K562 (cell line): ENCODE results near the gene NOBOX. TPM values are rescaled to one million over a fixed set of nuclear protein-coding genes. Genes with fewer than 3 reads are reported as not detected.

Experiments used
- ATAC-seq: fragments of 200-7000 bp; cut with Tn5 transposase; 3 replicates; pipeline ENCODE4 v1.9.1; 2020; ENCODE audit warnings: moderate library complexity
- BruUV-seq: library from RNA; stranded (reverse); fragments of 400-500 nt; replicated peaks from 2 replicates; lab custom pipeline; 2021; lab: Mats Ljungman, UMichigan
- CTCF ChIA-PET: fragments of 300-600 bp; formaldehyde crosslinking; extraction: SDS; loops from one replicate; lab custom pipeline; 2021; ENCODE audit warnings: low intra/inter-chr PET ratio; lab: Yijun Ruan, JAX
- POLR2A ChIA-PET: fragments of 300-600, 350-650 bp; sonication (Branson Sonifier 250); formaldehyde crosslinking; extraction: SDS; loops from one replicate; lab custom pipeline; 2021; ENCODE audit warnings: antibody characterized with exemption, inconsistent platforms; lab: Yijun Ruan, JAX
- DNase-seq, 4 experiments: peaks; one replicate each; pipeline versions ENCODE4 v3.0.0 to v3.0.0-alpha.2; 2011 to 2018; ENCODE audit warnings: low spot score in 3 of 4, mixed read lengths in 3 of 4; ENCODE audit errors: extremely low read depth in 1 of 4
- FAIRE-seq: peaks from 2 replicates; lab custom pipeline; 2011; peaks lifted over from hg19 to GRCh38; lab: Jason Lieb, UNC
- H2AFZ ChIP-seq: 2 replicates; pipeline ENCODE4 v1.6.0; 2011; ENCODE audit warnings: low read depth, low read length, control low read depth, inconsistent platforms
- H3K27ac ChIP-seq: fragments of 200-600 bp; 3 replicates; pipeline ENCODE4 v1.8.0; 2011; ENCODE audit warnings: low read depth, mild to moderate bottlenecking, control low read depth, inconsistent platforms, low read length, moderate library complexity, mixed read lengths; ENCODE audit errors: extremely low read depth
- H3K27me3 ChIP-seq, 2 experiments: fragments of 300-600 bp in 1 of 2; 2 replicates in 1 of 2; 3 replicates in 1 of 2; pipeline versions ENCODE4 v1.6.0 to v1.8.0; 2011; ENCODE audit warnings: inconsistent platforms in 2 of 2, low read length in 2 of 2, mild to moderate bottlenecking in 1 of 2, mixed read lengths in 1 of 2, moderate library complexity in 1 of 2; ENCODE audit not compliant: control insufficient read depth in 2 of 2, insufficient read depth in 2 of 2
- H3K36me3 ChIP-seq: fragments of 300-600 bp; 3 replicates; pipeline ENCODE4 v1.8.0; 2011; ENCODE audit warnings: mild to moderate bottlenecking, low read length, inconsistent platforms; ENCODE audit not compliant: control insufficient read depth, insufficient read depth
- H3K4me1 ChIP-seq, 2 experiments: fragments of 200-600 bp in 1 of 2; replicated peaks in 1 of 2; 2 replicates in 1 of 2; 3 replicates in 1 of 2; pipeline versions ENCODE4 v1.5.1 to v1.8.0; 2011; ENCODE audit warnings: inconsistent platforms in 2 of 2, low read length in 2 of 2, mild to moderate bottlenecking in 1 of 2, mixed read lengths in 1 of 2, moderate library complexity in 1 of 2; ENCODE audit not compliant: control insufficient read depth in 2 of 2, insufficient read depth in 2 of 2
- H3K4me2 ChIP-seq: 2 replicates; pipeline ENCODE4 v1.6.1; 2011; ENCODE audit warnings: low read length, control low read depth, inconsistent platforms, mixed read lengths; ENCODE audit not compliant: insufficient read depth
- H3K4me3 ChIP-seq: fragments of 200-600 bp; sonication (generic), shearing (Covaris generic); 2 replicates; pipeline ENCODE4 v1.5.1; 2016; ENCODE audit warnings: control low read depth, inconsistent platforms
- H3K79me2 ChIP-seq: fragments of 200-600 bp; 3 replicates; pipeline ENCODE4 v1.8.0; 2011; ENCODE audit warnings: low read length, inconsistent platforms; ENCODE audit not compliant: control insufficient read depth, insufficient read depth
- H3K9ac ChIP-seq, 2 experiments: 2 replicates each; pipeline versions ENCODE4 v1.6.0 to v1.6.1; 2011; ENCODE audit warnings: low read depth in 2 of 2, low read length in 2 of 2, control low read depth in 1 of 2, inconsistent platforms in 1 of 2, mild to moderate bottlenecking in 1 of 2, mixed read lengths in 1 of 2; ENCODE audit not compliant: insufficient read depth in 1 of 2
- H3K9me1 ChIP-seq: one replicate; pipeline ENCODE4 v1.6.0; 2011; ENCODE audit warnings: inconsistent platforms, mild to moderate bottlenecking, low read length, moderate library complexity; ENCODE audit not compliant: control insufficient read depth, insufficient read depth
- H3K9me3 ChIP-seq: replicated peaks from 2 replicates; pipeline ENCODE4 v1.5.1; 2011; ENCODE audit warnings: low read depth, low read length, inconsistent platforms; ENCODE audit not compliant: control insufficient read depth, insufficient read depth
- H4K20me1 ChIP-seq: replicated peaks from 2 replicates; pipeline ENCODE4 v1.6.1; 2011; ENCODE audit warnings: low read length, inconsistent platforms, mixed read lengths; ENCODE audit not compliant: control insufficient read depth, insufficient read depth
- CBFA2T2 ChIP-seq: fragments of 450-650 bp; conservative IDR thresholded peaks from 2 replicates; pipeline ENCODE4 v1.6.1; 2017; ENCODE audit warnings: mild to moderate bottlenecking
- CBFA2T3 ChIP-seq: fragments of 450-650 bp; IDR thresholded peaks from 2 replicates; pipeline ENCODE4 v1.6.1; 2017
- MXI1 ChIP-seq: IDR thresholded peaks from 2 replicates; pipeline ENCODE4 v1.6.1; 2011; ENCODE audit warnings: low read depth, mild to moderate bottlenecking, improper control_type of control experiment, low read length
- SMAD3 ChIP-seq: fragments of 450-650 bp; formaldehyde crosslinking; conservative IDR thresholded peaks from 2 replicates; pipeline ENCODE4 v1.4.0; 2020; ENCODE audit warnings: mild to moderate bottlenecking
- ZNF699 ChIP-seq: fragments of 250-450 bp; sonication (Bioruptor Pico); IDR thresholded peaks from 2 replicates; pipeline ENCODE4 v1.8.0; 2021; ENCODE audit warnings: mild to moderate bottlenecking, moderate library complexity; ENCODE audit not compliant: insufficient replicate concordance
- WGBS: fragments of 100-300 bp; shearing (Covaris generic); methylation state at CpG from one replicate; pipeline ENCODE4 v1.1.6; 2016; ENCODE audit warnings: low coverage, mixed read lengths; ENCODE audit not compliant: insufficient coverage; ENCODE audit errors: missing lambda C conversion rate; 5-methylcytosine and 5-hydroxymethylcytosine counted together
- in situ Hi-C: fragments of 300-500 bp; cut with MboI; formaldehyde crosslinking; loops from 4 replicates; pipeline ENCODE4 v1.15.0; 2018; ENCODE audit warnings: inconsistent platforms, mixed read lengths
- intact Hi-C: fragments of 100-400 bp; cut with micrococcal nuclease; formaldehyde crosslinking; loops from 2 replicates; pipeline ENCODE4 v1.14.2; 2022
- polyA plus RNA-seq, 8 experiments: library from polyadenylated mRNA; depleted of rRNA in 4 of 8; stranded (reverse) in 5 of 8; unstranded in 3 of 8; fragments of >200 nt; fragmentation: Nextera tagmentation in 2 of 8; fragmentation: Illumina TruSeq in 1 of 8; extraction: Ambion mirVana in 2 of 8; extraction: Trizol in 1 of 8; gene quantifications; 2 replicates each; pipeline versions ENCODE4 v1.2.1 to v1.2.3, GENCODE V29; 2011 to 2014; ENCODE audit warnings: inconsistent platforms in 1 of 8, missing spikeins in 1 of 8
- total RNA-seq, 7 experiments: library from RNA; depleted of rRNA in 6 of 7; stranded (reverse); fragments of >200 nt in 6 of 7; fragmentation: Illumina TruSeq in 2 of 7; extraction: Trizol in 2 of 7; gene quantifications; 2 replicates each; pipeline versions ENCODE4 v1.2.1 to v1.2.3, GENCODE V29; 2011 to 2021; ENCODE audit warnings: low replicate concordance in 1 of 7

The NOBOX gene
- total and polyA plus RNA-seq, 9 of the 15 experiments (the other 6 are each of a cell fraction or from before 2014, with no cell fraction given) = not detected

- no peaks in the 10 kb centered on the region for H3K9me3 ChIP-seq
- H3K4me3 ChIP-seq = no peak overlapping the region
- no peak overlapping the region for H3K9ac ChIP-seq
- BruUV-seq = no TSS peak
- H3K4me1 ChIP-seq = no peaks in the 10 kb centered on the region
- intact Hi-C loops = no loop called here
- WGBS = 0% methylated on average over 5 of the region's 5 CpGs
- H3K36me3 ChIP-seq = no peaks in the 10 kb centered on the region
- H3K27me3 ChIP-seq = no peaks in the 10 kb centered on the region
- H3K79me2 ChIP-seq = no peaks in the 10 kb centered on the region
- FAIRE-seq = no peak
- in situ Hi-C loops = no loop called here
- no peaks in the 10 kb centered on the region for H4K20me1 ChIP-seq
- no peak for TF ChIP-seq SMAD3 (CRISPR knock-in tag)
- TF ChIP-seq, all 486 proteins: peak for 0
- Histone ChIP-seq H2AFZ (no peak overlapping the region), H3K4me2 (no peak overlapping the region), H3K9me1 (no peaks in the 10 kb centered on the region), H3K27ac (no peak overlapping the region)
- ATAC-seq (no peak), DNase-seq (no peak)
- ChIA-PET CTCF (no interaction called here), POLR2A (no interaction called here)
These were observed 36.3 kb upstream of the NOBOX start for GRCh38 chr7:144439717-144440205.

- Histone ChIP-seq H3K4me2 (no peak overlapping the region), H3K4me1 (no peaks in the 10 kb centered on the region), H3K27me3 (no peaks in the 10 kb centered on the region), H3K36me3 (no peaks in the 10 kb centered on the region), H2AFZ (no peak overlapping the region), H3K9me1 (no peaks in the 10 kb centered on the region), H3K27ac (no peak overlapping the region), H3K9me3 (no peaks in the 10 kb centered on the region), H4K20me1 (no peaks in the 10 kb centered on the region), H3K4me3 (no peak overlapping the region), H3K79me2 (no peaks in the 10 kb centered on the region), H3K9ac (no peak overlapping the region)
- no TSS peak for BruUV-seq
- DNase-seq (no peak), ATAC-seq (no peak), FAIRE-seq (no peak)
- in situ Hi-C loops (no loop called here), intact Hi-C loops (no loop called here)
- 0% methylated on average over 3 of the region's 3 CpGs for WGBS
- POLR2A ChIA-PET = no interaction called here
- CTCF ChIA-PET = no interaction called here
- TF ChIP-seq ZNF699 (CRISPR knock-in tag) (no peak), CBFA2T2 (peak; percentile 13; the same call in 1 of the 2 replicates), MXI1 (no peak), CBFA2T3 (peak; percentile 34; the same call in 1 of the 2 replicates)
These were observed 35.3 kb upstream of the NOBOX start for GRCh38 chr7:144438759-144439158.
